Occipital lobe (tissue), 2 donors: ENCODE data around the gene HERPUD1. TPM values are rescaled to one million over a fixed set of nuclear protein-coding genes. Genes with fewer than 3 reads are reported as not detected.
"Not testable (repeated sequence)": the region's sequence is repeated elsewhere in the genome, so short reads cannot be mapped to it uniquely, and the experiment has no call there.

Experiments
- DNase-seq: peaks from one replicate; lab custom pipeline; 2025; lab: John Stamatoyannopoulos, UW
- total RNA-seq: library from RNA; depleted of rRNA; stranded (reverse); fragments of >200 nt; gene quantifications from one replicate; pipeline ENCODE4 v1.2.3, GENCODE V29; 2014

HERPUD1 gene
- total RNA-seq = 49.8 TPM

GRCh38 chr16:56931892-56932720 is at the start of gene HERPUD1:
HERPUD1 (plus strand) TSS chr16:56932142; CDS start chr16:56932245, 103 bp downstream.
- DNase-seq = peak; percentile 99

DNA sequence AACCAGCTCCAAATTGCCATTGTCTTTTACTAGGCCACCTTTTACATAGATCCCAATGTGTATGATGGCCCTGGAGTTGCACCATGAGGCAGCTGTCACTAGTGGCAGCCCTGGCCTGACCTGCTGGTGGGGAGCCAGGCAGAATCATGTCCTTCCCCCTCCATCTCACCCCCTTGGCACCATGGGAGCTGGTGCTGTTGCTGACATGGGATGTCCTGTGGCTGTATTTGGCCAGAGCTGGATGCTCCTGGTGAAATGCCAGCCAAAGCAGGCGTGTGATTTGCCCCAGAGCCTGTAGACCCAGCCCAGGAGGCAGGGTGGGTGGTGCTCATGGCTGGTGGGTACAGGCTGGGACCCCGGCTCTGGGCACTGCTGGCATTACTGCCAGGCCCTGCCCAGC is 48.4 kb upstream of the HERPUD1 start:
- no peak for DNase-seq

GRCh38 chr16:56884026-56884582 is 47.8 kb upstream of the HERPUD1 start:
- no peak for DNase-seq

DNA sequence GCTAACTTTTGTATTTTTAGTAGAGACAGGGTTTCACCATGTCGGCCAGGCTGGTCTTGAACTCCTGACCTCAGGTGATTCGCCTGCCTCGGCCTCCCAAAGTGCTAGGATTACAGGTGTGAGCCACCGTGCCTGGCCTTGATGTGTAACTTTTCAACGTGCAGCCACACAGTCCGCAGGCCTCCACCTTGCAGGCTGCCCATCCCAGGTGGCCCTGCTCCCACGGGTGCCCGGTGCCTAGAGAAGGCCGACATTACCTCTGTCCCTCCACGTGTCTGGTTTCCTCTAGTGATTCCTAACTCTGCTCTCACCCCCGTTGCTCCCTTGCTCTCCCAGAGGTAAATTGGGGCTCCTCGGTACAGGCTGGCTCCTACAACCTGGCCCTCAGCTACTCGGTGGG is 47.0 kb upstream of the HERPUD1 start:
- not testable (repeated sequence) for DNase-seq

GRCh38 chr16:56885446-56886162 is 46.3 kb upstream of the HERPUD1 start:
- DNase-seq = no peak

DNA sequence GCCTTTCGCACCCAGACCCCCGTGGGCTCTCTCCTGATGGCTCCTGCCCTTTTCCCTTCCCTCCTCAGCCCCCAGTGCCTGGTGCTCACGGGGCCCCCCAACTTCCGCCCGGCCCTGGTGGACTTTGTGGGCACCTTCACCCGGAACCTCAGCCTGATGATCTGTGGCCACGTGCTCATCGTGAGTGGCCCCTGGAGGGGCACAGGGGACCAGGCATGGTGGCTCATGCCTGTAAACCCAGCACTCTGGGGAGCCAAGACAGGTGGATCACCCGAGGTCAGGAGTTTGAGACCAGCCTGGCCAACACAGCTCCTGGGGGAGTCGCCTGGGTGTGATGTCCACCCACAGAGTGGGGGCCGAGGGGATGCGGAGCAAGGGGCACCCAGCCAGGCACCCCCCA is 45.6 kb upstream of the HERPUD1 start:
- DNase-seq = no peak

- no peak for DNase-seq
These were observed 45.1 kb upstream of the HERPUD1 start for GRCh38 chr16:56886826-56887225.

DNA sequence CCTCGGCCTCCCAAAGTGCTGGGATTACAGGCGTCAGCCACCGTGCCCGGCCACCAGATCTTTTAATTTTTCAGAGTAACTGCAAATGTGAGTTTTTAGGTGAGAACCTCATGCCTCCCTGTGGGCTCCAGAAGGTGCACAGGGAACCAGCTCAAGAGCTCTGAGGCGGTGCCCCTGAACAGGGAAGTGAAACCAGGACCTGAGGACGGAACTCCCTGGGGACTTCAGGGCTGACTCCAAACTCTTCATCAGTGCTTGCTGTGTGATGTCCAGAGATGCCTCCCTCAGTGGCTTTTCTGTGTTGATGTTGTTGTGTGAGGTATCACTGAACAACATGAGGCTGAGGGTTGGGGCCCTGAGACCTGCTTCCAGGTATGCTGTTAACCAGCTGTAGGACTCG is 43.1 kb upstream of the HERPUD1 start:
- no peak for DNase-seq

GRCh38 chr16:56889206-56889605 is 42.7 kb upstream of the HERPUD1 start:
- DNase-seq = no peak

- no peak for DNase-seq
These were observed 40.3 kb upstream of the HERPUD1 start for GRCh38 chr16:56891685-56892084.

GRCh38 chr16:56892705-56893104 is 39.2 kb upstream of the HERPUD1 start:
- DNase-seq = no peak

GRCh38 chr16:56894331-56894917 is 37.5 kb upstream of the HERPUD1 start:
- DNase-seq = no peak

GRCh38 chr16:56895813-56896212 is 36.1 kb upstream of the HERPUD1 start:
- no peak for DNase-seq

DNA sequence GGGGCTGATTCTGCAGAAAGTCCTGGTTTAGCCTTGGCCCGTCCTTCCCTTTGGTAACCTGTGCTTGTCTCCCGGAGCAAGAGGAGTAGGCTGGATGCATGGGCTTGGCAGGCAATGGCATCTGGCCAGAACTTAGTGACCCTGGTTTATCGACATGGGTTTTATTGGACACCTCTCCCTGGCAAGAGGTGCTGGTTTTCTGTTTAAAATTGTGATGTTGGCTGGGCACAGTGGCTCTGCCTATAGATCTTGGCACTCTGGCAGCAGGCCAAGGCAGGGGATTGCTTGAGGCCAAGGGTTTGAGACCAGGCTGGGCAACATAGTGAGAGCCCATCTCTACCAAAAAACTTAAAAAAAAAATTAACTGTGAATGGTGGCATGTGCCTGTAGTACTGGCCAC is 35.7 kb upstream of the HERPUD1 start:
- DNase-seq = no peak

GRCh38 chr16:56897026-56897799 is 34.7 kb upstream of the HERPUD1 start:
- DNase-seq = no peak

DNA sequence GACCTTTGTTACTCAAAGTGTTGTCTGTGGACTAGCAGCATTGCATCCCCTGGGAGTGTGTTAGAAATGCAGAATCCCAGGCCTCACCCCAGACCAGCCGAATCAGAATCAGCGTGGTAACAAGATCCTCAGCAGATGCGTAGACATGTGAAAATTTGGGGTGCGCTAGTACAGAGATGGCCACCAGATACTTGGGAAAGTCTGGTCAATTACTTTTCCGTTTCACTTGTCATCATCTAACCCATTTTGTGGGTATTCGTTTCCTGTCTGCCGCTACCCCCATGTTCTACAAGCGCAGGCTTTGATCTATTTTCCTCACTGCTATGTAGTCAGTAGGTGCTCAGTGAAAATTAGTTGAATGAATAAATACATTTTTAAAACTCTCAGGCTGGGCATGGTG is 33.1 kb upstream of the HERPUD1 start:
- no peak for DNase-seq

- no peak for DNase-seq
These were observed 28.1 kb upstream of the HERPUD1 start for GRCh38 chr16:56903866-56904265.

GRCh38 chr16:56907401-56907800 is 24.5 kb upstream of the HERPUD1 start:
- no peak for DNase-seq

DNA sequence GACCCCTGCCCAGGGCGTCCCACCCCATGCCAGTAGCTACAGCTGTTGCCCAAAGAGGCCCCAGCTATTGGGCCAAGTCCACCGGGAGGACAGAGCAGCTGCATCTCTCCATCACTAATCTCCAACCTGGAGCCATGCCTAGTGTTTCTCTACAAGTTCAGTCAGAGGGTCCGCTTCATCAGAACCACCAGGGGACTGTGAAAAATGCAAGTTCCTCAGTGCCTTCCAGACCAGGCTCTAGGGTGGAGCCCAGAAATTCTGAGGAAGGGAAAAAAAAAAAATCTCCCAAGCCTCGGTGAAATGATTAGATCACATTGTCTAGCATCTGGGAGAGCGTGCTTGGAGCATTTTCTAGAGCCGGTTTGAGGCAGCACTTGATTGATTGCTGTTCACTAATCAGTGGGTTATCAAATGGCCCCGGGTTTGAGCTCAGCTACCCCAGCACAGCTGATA is 22.4 kb upstream of the HERPUD1 start:
- no peak for DNase-seq

DNA sequence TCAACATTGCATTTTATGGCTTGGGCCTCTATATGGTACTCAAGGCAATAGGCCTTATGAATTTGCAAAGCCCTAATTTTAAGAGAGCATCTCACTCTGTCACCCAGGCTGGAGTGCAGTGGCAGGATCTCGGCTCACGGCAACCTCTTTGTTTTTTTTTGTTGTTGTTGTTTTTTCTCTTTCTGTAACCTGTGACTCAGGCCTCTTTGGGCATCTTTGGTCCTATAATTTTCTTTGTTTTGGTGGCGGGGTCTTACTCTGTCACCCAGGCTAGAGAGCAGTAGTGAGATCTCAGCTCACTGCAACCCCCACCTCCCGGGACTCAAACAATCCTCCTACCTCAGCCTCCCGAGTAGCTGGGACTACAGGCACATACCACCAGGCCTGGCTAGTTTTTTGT is 21.8 kb upstream of the HERPUD1 start:
- DNase-seq = no peak
